Keratinocyte (primary cell): Measurements from ENCODE around the gene GBX2. TPM values are rescaled to one million over a fixed set of nuclear protein-coding genes. Genes with fewer than 3 reads are reported as not detected.

Experiments used
- DNase-seq: peaks from one replicate; pipeline ENCODE4 v3.0.0-alpha.2; 2011; ENCODE audit warnings: low read depth, missing footprints, low spot score
- FAIRE-seq: peaks from 2 replicates; lab custom pipeline; 2011; peaks lifted over from hg19 to GRCh38; lab: Jason Lieb, UNC
- H2AFZ ChIP-seq: 2 replicates; pipeline ENCODE4 v1.6.0; 2012; ENCODE audit warnings: low read length, control low read depth, inconsistent platforms; ENCODE audit not compliant: control insufficient read depth
- H3K27ac ChIP-seq: 2 replicates; pipeline ENCODE4 v1.5.1; 2011; ENCODE audit warnings: low read length; ENCODE audit not compliant: control insufficient read depth, insufficient read depth
- H3K27me3 ChIP-seq: 3 replicates; pipeline ENCODE4 v1.6.0; 2011; ENCODE audit warnings: low read length; ENCODE audit not compliant: control insufficient read depth, insufficient read depth; ENCODE audit errors: extremely low read depth
- H3K36me3 ChIP-seq, 2 experiments: 2 replicates in 1 of 2; 3 replicates in 1 of 2; pipeline ENCODE4 v1.5.1; 2011; ENCODE audit warnings: low read length in 2 of 2, mild to moderate bottlenecking in 1 of 2; ENCODE audit not compliant: control insufficient read depth in 2 of 2, insufficient read depth in 2 of 2; ENCODE audit errors: extremely low read depth in 1 of 2
- H3K4me1 ChIP-seq: 3 replicates; pipeline ENCODE4 v1.5.1; 2011; ENCODE audit warnings: low read length; ENCODE audit not compliant: control insufficient read depth, insufficient read depth; ENCODE audit errors: extremely low read depth
- H3K4me2 ChIP-seq: 3 replicates; pipeline ENCODE4 v1.6.0; 2011; ENCODE audit warnings: low read depth, low read length; ENCODE audit not compliant: control insufficient read depth, insufficient read depth; ENCODE audit errors: extremely low read depth
- H3K4me3 ChIP-seq, 3 experiments: fragments of 200-600 bp in 1 of 3; sonication (generic) in 1 of 3; 2 replicates in 2 of 3; 3 replicates in 1 of 3; pipeline ENCODE4 v1.5.1; 2011 to 2016; ENCODE audit warnings: low read length in 3 of 3, mild to moderate bottlenecking in 3 of 3, control low read depth in 2 of 3, inconsistent platforms in 1 of 3, low read depth in 1 of 3, mixed read lengths in 1 of 3, mixed run types in 1 of 3, moderate library complexity in 1 of 3; ENCODE audit not compliant: control insufficient read depth in 2 of 3, insufficient read depth in 2 of 3; ENCODE audit errors: extremely low read depth in 1 of 3
- H3K79me2 ChIP-seq: 2 replicates; pipeline ENCODE4 v1.6.0; 2012; ENCODE audit warnings: low read length; ENCODE audit not compliant: control insufficient read depth, insufficient read depth
- H3K9ac ChIP-seq: 3 replicates; pipeline ENCODE4 v1.6.0; 2011; ENCODE audit warnings: low read length; ENCODE audit not compliant: control insufficient read depth, insufficient read depth; ENCODE audit errors: extremely low read depth
- H3K9me1 ChIP-seq: 3 replicates; pipeline ENCODE4 v1.6.0; 2011; ENCODE audit warnings: low read length; ENCODE audit not compliant: control insufficient read depth, insufficient read depth; ENCODE audit errors: extremely low read depth
- H3K9me3 ChIP-seq: 2 replicates; pipeline ENCODE4 v1.5.1; 2012; ENCODE audit warnings: low read depth, low read length; ENCODE audit not compliant: control insufficient read depth
- H4K20me1 ChIP-seq: 3 replicates; pipeline ENCODE4 v1.6.0; 2011; ENCODE audit warnings: low read length; ENCODE audit not compliant: control insufficient read depth, insufficient read depth; ENCODE audit errors: extremely low read depth
- CTCF ChIP-seq, 3 experiments: IDR thresholded peaks in 1 of 3; conservative IDR thresholded peaks in 1 of 3; optimal IDR thresholded peaks in 1 of 3; 2 replicates in 2 of 3; 3 replicates in 1 of 3; pipeline versions ENCODE3 to v1.5.1; 2011; ENCODE audit warnings: low read length in 3 of 3, mild to moderate bottlenecking in 3 of 3, moderate library complexity in 2 of 3, control low read depth in 1 of 3, inconsistent platforms in 1 of 3; ENCODE audit not compliant: insufficient read depth in 2 of 3; ENCODE audit errors: extremely low read depth in 1 of 3
- EZH2 ChIP-seq: IDR thresholded peaks from one replicate; pipeline ENCODE4 v1.6.1; 2012; ENCODE audit warnings: inconsistent platforms, mild to moderate bottlenecking, low read length, moderate library complexity
- dilution Hi-C: fragments of 300-500 bp; cut with MboI; formaldehyde crosslinking; loops from one replicate; pipeline ENCODE4 v1.7.0; 2020; ENCODE audit warnings: low sequenced_read_pairs; ENCODE audit not compliant: extremely low pct_ligation_motif_present
- polyA plus RNA-seq, 5 experiments: library from polyadenylated mRNA; depleted of rRNA in 3 of 5; stranded (reverse) in 3 of 5; stranded (forward) in 1 of 5; unstranded in 1 of 5; fragments of >200 nt; gene quantifications; 1 replicate in 1 of 5; 2 replicates in 3 of 5; 3 replicates in 1 of 5; pipeline versions ENCODE4 v1.2.1 to v1.2.3, GENCODE V29; 2011 to 2012; ENCODE audit warnings: missing spikeins in 2 of 5, low read depth in 1 of 5, low replicate concordance in 1 of 5

The GBX2 gene
- polyA plus RNA-seq, 1 donor (not counting 4 experiments of a cell fraction or from before 2014, with no cell fraction given) = 0.17 TPM

DNA sequence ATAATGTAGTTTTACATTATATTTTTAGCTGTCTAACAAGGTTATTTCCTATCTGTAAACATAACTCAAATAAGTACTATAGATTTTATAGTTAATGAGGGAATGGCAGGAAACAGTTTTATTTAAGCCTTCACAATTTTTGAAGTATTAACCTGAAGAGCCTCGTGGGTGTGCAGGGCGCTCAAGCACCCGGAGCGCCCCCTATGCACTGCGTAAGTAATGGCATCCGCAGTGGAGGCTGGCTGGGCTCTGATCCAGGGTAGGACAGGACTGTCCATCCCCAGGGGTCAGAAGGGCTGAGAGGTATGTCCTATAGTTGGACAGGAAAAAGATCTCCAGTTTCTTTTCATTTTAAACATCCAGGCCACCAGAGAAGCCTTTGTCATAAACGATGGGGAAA, 8.2 kb upstream of the GBX2 start:
- Histone ChIP-seq H3K9me3 (no peaks in the 10 kb centered on the region), H3K4me1 (peaks cover 23% of the 10 kb centered on the region), H3K9ac (no peak overlapping the region), H3K27me3 (peaks cover 36% of the 10 kb centered on the region), H3K36me3 (no peaks in the 10 kb centered on the region), H2AFZ (no peak overlapping the region), H3K4me2 (no peak overlapping the region), H3K79me2 (no peaks in the 10 kb centered on the region), H3K27ac (no peak overlapping the region), H3K4me3 (no peak overlapping the region), H4K20me1 (no peaks in the 10 kb centered on the region), H3K9me1 (no peaks in the 10 kb centered on the region)
- DNase-seq (no peak), FAIRE-seq (no peak)
- TF ChIP-seq EZH2 = no peak
- TF ChIP-seq CTCF (optimal IDR thresholded peaks at IDR 0.05 in 1 of 3, IDR thresholded peaks at IDR 0.05 in 1 of 3, conservative IDR thresholded peaks at IDR 0.05 in 1 of 3; ENCODE audit: extremely low read depth in 1 of 3, insufficient read depth in 2 of 3, low read length in 3 of 3) = peak; percentile 69 to 75 (median 74)
- dilution Hi-C loops = no loop called here

DNA sequence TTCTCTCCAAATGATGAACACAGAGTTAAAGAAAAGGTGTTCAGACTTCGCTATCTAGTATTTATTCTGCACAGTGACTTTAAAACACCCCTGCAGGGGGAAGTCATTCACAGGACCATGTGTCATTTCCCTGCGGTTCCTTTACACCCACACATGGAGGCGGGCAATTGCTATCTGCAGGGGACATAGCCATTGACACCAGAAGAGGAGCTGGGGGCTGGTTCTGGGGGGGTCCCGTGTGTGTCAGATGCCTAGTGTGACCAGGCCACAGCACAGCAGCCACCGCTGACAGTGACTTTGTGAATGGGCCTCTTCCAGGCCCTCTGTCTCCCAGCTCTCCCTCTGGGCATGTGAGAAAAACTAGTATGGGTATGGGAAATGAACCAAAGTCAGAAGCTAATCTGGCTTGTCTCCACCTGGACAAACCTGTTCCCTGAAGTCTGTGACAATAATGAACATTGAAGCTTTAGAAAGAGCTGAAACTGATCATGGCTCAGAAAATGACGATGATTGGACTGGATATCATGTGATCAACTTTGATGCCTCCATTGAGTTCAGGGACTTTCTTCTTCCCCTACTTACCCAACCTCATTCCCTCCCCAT, 7.5 kb upstream of the GBX2 start:
- Histone ChIP-seq H2AFZ (no peak overlapping the region), H4K20me1 (peaks cover 4% of the 10 kb centered on the region), H3K9me1 (no peaks in the 10 kb centered on the region), H3K4me2 (no peak overlapping the region), H3K9ac (no peak overlapping the region), H3K36me3 (no peaks in the 10 kb centered on the region), H3K79me2 (no peaks in the 10 kb centered on the region), H3K4me1 (peaks cover 28% of the 10 kb centered on the region), H3K9me3 (no peaks in the 10 kb centered on the region), H3K27me3 (peaks cover 43% of the 10 kb centered on the region), H3K4me3 (no peak overlapping the region), H3K27ac (no peak overlapping the region)
- TF ChIP-seq CTCF (optimal IDR thresholded peaks at IDR 0.05 in 1 of 3, IDR thresholded peaks at IDR 0.05 in 1 of 3, conservative IDR thresholded peaks at IDR 0.05 in 1 of 3; ENCODE audit: extremely low read depth in 1 of 3, insufficient read depth in 2 of 3, low read length in 3 of 3) (no peak), EZH2 (no peak)
- FAIRE-seq = no peak
- DNase-seq = no peak
- dilution Hi-C loops = no loop called here
